Inflammatory macrophage treated with lipopolysaccharide for 1 hour (primary cell): ENCODE measurements around the gene AGBL4.

Experiments used
- DNase-seq, 2 donors: peaks; one replicate each; pipeline ENCODE4 v3.0.0-alpha.2; 2020 to 2022

AGBL4 gene

DNA sequence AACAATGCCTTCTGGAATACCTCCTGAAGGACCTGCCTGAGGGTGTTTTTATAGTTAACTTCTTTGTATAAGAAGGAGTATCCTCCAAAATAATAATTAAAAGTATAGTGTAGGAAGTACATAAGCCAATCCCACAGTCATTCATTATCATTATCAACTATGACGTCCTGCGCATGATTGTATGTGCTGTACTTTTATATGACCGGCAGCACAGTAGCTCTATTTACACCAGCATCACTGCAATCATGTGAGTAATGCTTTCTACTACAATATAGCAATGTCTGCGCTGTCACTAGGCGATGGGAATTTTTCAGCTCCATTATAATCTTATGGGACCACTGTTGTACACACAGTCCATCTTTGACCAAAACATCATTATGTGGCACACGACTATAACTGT is 1319.0 kb downstream of the AGBL4 start:
- no peak for DNase-seq

DNA sequence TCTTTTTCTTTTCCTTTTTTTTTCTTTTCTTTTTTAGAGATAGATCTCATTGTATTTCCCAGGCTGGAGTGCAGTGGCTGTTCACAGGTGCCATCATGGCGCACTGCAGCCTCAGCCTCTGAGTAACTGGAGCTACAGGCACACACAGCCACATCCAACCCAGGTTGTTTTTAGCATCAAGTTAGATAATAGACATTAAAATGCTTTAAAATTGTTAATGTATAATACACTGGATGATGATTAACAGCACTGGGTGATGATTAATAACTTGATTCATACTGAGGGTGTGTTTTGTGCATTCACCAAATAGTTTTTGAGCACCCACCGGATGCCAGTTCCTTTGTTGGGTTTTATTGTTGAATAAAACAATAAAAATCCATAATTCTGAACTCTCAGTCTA is 1322.3 kb downstream of the AGBL4 start:
- no peak for DNase-seq

DNA sequence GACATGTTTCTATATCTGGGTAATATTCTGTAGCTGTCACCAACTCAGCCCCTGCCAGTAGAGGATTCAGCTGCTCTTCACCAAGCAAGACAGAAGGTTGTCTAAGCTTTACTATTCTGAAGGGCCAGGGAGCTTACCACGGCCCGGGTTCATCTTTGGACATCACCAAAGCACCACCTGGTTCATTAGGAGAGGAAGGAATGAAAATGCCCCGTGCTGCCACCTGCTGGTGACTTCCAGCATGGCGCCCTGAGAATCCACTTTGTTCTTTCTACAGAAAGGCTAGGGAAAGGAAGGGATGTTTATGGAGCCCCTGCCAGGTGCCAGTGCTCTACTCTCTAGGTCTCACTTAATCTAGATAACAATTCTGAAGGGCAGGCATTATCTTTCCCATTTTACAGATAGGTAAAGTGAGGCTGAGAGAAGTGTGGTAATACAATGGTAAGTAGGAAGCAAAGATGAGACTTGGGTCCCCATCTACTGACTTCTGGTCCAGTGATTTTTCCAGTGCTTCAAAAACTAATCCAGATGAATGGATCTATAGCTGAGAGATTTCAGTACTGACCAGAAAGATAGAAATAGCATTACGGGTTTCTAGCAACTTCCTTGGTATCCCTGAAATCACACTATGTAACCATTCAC is 1326.6 kb downstream of the AGBL4 start:
- DNase-seq: peak; percentile 8 to 84

DNA sequence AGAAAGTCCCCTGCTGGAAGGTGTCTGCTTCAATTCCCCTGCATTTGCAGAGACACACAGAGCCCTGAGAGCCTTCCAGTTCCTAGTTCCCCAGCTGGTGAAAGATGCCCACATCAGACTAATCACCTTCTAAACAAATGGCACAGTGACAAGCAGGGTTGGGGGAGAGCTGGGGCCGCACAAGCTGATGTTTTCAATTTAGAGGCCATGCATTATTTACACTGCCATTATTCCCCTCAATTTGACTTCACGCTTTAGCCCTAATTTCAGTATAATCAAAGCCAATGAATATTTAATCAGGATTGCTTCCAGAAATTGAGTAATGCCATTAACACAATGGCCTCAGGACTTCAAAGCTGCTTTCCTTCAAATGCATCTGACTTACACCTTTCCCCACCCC is 1328.6 kb downstream of the AGBL4 start:
- no peak for DNase-seq

DNA sequence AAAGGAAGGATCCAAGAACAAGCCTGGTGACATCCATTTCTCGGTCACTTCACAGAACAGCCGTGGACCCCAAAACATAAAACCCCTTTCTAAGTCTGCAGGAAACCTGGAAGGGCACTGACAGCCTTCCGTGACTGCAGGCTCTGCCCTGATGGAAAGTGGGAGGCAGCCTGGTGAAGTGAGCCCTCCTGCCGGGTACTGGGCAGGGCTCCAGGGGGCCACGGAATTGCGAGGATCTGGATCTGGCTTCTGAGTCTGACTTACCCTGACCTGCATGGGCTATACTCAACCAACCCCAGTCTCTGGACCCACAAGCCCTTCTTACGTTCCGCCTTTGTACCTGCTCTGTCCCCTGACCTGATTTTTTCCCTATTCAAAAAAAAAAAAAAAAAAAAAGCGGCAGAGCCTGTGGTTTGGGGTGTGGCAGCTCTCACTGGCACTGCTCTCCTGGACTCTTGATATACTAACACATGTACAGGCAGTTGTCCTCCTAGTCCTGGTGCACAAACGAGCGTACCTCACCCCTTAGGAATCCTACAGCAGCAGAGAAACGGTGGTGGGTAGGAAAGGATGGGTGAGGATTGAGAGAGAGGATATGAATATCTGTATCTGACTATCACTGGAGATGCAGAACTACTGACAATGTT is 1330.0 kb downstream of the AGBL4 start:
- no peak for DNase-seq

DNA sequence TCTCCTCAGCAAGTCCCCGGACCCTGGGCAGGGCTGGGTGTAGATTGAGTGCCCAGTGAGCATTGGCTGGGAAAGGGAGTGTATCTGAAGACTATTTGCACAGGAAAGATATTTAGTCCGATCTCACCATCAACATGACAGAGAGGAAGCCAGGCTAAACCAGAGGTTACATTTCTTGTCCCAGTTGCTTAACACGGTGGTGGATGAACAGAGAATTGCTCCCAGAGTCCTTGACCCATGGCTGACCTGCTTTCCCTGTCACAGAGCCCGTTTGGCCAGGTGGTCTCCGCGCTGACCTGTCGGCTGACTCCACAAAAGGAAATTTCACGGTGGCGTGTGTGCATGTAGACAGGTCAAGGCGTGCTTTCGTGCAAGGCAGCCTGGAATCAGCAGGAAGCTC is 1330.6 kb downstream of the AGBL4 start:
- DNase-seq: no peak

DNA sequence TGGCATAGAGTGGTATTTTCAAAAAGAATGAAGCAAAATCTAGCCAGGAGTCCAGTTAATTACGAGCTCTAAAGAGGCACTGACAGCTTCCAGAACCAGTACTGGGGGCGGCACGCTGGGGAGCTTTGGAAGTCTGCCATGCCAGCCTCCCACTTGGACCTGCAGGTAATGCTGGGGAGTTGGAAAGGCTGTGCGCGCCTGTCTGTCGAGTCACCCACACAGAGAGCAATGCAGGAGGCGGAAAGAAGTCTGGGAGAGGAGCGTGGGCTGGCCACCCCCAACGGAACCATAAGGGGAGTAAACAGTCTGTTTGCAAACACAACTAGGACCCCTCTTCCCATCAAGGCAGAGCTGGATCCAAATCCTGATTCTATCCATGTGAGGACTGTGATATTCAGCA is 1331.5 kb downstream of the AGBL4 start:
- no peak for DNase-seq

DNA sequence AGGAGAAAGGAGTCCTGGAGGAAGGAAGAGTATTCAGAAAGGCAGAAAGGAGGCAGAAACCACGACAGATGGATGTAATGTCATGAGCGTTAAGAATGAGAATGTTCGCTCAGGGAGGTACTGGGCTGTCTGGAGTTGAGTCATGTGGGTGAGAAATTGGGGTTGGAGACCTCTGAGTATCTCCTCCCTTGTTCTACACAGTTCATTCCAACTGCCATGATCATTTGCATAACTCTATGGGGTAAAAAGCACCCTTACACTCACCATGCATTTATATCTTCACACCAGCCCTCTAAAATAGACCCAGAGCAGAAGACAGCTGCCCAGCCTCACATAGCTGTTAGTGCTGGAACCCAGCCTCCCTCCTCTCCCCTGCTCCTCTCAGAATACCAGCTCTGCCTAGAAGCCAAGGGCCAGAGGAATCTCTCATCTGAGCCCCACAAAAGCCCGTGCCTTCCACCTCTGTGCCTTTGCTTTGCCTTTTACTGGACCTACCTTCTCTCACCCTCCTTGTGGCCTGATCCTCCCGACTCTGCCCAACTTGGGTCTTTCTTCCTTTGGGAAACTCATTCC is 1332.2 kb downstream of the AGBL4 start:
- no peak for DNase-seq

DNA sequence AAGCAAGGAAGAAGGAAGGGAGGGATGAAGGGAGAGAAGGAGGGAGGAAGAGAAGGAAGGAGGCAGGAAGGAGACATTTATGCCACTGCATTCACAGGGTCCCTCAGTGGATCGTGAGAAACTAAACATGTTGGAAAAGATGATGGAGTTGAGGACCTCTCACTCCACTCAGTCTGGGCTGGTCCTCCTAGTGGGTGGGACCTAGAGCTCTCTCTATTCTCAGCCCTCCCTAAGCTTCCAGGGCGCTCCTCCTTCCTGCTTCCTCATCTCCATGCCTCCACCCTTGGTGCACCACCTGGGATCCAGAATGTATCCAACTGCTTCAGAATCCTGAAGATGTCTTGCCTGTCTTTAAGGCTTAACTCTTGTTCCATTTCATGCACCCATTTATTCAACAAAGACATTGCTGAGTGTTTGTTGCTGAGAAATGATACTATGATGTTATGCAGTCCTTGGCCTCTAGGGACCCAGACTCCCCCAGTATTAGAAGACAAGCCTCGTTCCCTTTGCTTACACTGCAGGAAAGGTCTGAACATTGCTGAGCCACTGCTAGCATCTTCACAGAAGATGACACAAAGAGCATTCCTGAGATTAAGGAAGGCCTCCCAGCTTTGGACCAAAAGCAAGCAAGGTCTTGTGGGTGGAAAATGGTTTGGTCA is 1335.5 kb downstream of the AGBL4 start:
- DNase-seq: no peak

DNA sequence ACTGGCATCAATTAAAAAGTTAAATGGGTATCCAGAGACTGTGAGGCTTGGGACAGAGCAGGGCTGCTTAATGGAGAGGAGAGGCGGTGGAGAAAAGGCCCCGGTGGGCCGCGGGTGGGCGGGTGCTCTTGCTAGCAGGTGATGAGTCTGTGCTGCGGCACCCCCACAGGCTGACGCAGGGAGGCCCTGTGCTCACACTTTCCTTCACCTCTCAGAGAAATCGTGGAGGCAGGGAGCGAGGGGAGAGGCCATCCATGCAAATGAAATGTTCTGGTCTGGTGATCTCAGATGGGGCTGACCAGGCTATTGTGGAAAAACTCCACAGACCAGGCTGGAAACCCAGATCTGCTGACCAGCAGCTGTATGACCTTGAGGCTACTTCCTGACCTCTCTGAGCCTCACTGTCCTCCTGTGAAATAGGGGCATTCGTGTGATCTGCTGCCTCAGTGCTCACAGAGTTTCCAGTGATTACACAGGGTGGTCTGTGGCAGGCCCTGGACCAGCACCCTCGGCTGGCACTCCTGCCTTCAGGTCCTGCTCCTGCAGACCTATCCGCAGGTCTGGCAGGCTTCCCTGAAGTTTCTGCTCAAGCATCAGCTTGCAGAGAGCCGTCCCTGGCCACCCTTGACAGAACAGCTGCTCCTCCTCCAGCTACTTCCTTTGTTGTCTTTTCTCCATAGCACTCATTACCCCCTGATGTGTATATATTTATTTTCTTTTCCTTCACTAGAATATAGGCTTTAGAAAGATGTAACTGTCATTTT is 1336.3 kb downstream of the AGBL4 start:
- no peak for DNase-seq

DNA sequence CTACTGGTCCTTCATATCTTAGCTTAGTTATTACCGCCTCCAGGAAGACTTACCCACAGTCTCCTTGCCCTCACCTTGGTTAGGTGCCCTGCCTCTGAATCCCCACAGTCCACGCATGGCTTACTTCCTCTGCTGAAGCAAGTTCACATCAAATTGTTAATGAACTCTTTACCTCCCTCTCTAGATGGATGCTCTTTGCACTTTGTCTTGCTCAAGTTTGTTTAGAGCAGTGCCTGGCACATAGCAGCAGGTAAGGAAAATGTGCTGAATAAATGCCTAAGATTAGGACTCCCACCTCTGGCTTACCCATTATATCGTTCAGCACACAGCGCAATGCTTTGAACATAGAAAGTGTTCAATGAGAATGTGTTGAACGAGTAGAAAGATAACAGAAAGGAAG is 1337.6 kb downstream of the AGBL4 start:
- no peak for DNase-seq

DNA sequence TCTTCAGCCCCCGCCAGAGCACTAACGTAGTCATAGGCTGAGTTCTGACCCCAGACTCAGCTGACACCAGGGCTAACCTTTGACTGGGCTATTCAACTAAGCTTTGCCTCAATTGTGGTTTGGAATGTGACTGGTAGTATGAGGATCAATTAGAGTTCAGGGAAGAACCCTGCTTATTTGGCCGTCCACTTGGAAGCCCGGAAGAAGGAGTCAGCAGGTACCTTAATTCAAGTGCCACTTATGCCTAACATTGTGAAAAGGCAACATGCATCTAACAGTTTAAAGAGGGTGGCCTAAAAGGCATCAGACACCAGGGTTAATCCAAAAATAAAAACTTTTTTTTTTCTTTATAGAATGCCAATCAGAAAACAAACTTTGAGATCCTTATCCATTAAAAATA is 1339.4 kb downstream of the AGBL4 start:
- no peak for DNase-seq

DNA sequence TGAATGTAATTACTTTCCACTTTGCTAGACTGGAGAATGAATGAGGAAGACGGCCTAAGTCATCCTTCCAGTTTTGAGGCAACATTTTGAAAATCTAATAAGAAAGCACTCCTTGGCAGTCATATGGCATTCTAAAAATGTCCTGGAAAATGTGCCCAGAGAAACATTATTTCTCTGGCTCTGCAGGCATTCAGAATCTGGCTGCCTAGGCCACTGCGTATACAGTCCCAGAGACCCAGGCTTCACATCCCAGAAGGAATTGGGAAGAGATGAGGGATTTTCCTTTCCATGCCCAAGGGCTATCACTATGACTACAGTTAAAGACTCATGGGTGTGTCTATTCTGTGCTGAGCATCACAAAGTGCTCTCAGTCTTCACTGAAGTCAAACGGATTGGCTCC is 1339.9 kb downstream of the AGBL4 start:
- no peak for DNase-seq

DNA sequence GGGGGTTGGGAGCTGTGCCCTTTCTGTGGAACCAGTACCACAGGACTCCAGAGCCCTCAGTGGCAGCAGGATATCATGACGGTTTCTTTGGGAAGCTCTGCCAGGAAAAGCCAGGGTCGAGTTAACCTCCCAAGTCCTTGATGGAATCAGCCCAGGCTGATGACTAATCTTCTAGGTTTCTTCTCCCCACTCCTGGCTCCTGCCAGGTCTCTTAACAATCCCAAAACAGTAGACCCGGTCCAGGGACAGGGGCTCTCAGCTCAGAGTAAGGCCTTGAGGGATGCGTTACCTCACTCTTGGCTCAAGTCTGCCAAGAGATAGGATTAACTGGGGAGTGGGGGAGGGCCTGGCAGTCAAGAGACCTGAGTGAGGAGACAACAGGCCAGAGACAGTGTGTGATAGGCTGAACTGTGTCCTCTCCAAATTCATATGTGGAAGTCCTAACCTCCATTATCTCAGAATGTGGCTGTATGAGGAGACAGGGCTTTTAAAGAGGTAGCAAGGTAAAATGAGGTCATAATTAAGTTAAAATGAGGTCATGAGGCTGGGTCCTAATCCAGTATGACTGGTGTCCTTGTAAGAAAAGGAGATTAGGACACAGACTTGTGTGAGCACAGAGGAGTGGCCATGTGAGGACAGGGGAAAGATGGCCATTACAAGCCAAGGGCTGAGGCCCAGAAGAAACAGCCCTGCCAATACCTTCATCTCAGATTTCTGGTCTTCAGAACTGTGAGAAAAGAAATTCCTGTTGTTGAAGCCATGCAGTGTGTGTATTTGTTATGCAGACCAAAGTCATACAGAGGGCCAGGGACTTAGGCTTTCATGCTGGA is 1342.1 kb downstream of the AGBL4 start:
- no peak for DNase-seq

DNA sequence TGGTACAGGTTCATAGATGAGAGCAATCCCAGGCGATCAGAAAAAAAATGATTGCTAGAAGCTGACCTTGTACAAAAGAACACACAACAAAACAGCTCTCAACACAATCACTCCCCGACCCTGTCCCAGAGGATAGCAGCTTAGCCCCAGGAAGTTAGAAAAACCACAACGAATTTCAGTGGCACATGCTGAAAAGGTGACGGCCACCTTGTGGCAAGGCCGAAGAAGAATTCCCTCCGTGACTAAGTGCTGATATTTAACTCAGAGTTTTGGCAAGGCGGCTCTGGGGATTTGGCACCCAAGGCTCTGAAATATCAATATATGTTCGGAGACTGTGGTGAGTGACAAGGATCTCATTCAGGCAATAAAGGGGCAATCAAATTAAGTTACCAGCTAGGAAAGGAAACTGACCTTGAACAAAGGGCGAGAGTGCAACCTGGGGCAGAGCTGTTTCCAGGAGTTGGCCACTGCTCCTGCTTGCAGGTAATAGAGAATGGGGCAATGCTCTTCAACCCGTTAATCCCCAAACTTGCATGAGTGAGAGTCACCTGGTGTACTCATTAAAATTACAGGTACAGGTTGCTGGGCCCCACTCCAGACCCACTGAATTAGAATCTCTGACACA is 1343.2 kb downstream of the AGBL4 start:
- no peak for DNase-seq

DNA sequence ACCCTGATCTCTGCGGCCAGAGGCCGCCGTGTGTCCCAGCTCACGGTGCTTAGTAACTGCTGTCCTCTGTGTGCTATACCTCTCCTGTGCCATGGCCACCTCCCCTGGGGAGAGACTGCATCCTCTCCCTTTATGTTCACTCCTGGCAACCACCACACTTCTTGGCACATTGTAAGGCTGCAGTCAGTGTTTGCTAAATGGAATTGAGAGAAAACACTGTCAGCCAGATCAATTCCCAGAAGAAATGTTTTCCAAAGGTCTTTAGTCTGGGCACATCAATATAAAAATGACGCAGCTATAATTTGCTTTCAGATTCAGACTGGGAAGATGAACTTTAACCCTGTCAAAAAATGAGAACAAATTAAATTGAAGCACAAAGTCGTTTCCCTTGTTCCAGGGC is 1343.9 kb downstream of the AGBL4 start:
- DNase-seq: no peak

DNA sequence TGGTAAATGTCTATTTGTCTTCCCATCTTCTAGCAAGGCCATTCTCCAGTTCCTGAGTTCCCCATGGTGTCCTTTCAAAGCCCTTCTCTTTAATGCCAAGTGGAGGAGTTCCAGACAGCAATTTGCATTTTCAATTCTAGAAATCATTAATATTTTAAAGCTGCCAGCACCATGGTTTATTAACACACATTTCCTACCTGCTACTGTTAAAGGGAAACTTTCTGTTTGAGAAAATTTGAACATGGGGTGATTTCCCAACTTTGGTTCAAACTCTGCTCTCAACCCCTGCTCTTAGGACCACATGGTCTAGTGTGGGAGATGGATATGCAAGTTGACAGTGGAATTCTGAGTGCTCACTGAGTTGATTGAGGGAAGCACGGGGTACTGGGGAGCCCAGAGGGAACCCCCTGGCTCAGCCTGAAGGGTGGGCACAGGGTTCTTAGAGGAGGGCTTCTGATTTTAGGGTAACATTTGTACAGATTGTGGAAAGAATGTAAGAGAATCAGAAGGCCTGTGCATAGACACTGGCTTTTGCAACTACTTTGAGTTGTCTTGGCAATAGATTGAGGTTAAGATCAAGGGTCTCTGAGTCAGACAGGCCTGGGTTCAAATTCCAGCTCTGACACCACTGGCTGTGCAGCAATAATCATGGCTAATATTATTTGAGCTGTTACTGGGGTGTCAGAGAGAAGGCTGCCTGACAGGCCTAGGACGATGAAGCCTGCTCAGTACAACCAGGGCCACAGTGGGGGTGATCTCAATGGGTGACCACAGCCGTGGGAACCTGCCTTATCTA is 1344.8 kb downstream of the AGBL4 start:
- no peak for DNase-seq

DNA sequence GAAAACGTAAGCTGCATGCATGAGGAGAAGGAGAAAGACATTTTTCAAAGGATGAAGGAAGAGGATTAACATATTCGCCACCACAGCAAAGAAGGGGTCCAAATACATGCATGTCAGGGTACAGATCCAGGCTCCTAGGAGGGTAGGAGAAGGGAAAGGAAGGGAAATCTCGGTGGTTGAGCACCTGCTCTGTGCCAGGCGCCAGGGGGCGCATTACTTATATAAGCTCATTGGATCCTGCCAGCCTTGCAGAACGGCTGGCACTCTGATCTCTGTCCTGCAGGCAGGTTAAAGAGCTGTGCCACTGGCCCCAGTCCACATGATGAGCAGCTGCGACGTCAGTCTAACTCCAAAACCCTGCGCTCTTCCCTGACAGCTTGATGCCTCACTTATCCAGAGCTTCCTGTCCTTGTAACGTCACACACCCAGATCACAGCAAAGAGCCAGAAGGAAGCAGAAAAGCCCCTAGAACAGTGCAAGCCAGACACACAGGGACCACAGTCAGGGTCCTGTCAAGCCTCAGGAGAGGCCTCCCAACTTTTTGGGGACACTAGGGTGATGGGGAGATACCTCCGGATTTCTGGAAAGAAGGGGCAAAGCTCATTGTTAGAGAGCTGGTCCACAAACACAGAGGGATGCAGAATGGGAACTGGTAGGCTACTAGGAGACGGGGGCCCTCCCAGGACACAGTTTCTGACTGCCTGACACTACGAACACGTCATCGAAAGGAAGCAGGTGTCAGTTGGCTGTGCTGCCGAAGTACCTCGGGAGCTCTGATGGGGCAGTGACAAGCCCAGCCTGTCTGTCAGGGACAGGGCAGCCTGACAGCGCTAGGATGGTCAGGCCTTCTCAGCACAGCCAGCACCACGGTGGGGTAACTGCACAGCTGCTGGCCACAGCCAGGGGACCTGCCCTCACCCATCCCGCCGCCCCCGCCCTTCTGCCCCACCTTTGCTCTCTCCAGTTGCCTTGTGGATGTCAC is 1346.2 kb downstream of the AGBL4 start:
- DNase-seq: peak; percentile 43 to 70

DNA sequence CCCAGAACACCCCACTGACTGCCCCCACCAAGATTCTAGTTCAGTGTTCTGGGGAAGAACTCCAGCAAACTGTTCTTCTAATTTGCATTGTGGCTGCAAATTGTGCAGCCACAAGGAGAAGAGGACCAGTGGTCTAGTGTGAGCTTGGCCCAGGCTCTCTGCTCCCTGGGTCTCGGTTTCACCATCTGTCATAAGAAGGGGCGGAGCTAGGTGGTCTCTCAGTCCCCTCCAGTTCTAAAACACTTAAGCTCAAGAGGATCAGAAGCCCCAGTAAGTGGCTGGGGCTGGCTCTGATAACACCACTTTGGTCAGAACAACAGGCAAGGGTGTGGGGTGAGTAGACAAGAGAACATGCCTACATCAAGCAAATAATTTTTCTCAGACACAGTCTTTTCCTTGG is 1346.9 kb downstream of the AGBL4 start:
- no peak for DNase-seq

DNA sequence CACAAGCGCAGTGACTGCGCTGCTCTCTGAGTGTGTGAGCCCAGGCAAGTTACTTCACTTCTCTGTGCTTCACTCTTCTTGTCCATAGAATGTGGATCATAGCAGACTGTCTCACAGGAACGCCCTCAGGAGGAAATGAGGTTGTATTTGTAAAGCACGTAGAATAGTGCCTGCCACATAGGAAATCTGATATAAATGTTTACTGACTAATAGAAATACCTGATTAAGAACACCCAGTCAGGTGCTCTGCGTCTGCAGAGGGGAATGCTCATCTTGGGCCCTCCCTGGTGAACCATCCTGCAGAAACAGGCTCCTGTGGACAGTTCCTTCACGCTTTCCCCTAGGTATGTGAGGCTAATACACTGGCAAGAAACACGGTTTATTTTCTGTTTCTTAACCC is 1347.4 kb downstream of the AGBL4 start:
- no peak for DNase-seq
